Immature natural killer cell (primary cell): Measurements from ENCODE around the gene OXNAD1. TPM values are rescaled to one million over a fixed set of nuclear protein-coding genes. Genes with fewer than 3 reads are reported as not detected.

ENCODE experiments used
- DNase-seq, 3 donors: peaks; one replicate each; pipeline ENCODE4 v3.0.0; 2022; ENCODE audit warnings: mixed read lengths in 1 of 3
- H3K27ac Mint-ChIP-seq, 6 donors: one replicate each; pipeline ENCODE4 v1.8.0; 2020; ENCODE audit warnings: mixed read lengths in 6 of 6, mild to moderate bottlenecking in 5 of 6, inconsistent platforms in 4 of 6, moderate library complexity in 3 of 6
- H3K27me3 Mint-ChIP-seq, 3 donors: one replicate each; pipeline ENCODE4 v1.8.0; 2020 to 2021; ENCODE audit warnings: low read depth in 3 of 3, mild to moderate bottlenecking in 3 of 3, mixed read lengths in 3 of 3, moderate library complexity in 3 of 3, inconsistent platforms in 1 of 3
- H3K36me3 Mint-ChIP-seq, 3 donors: one replicate each; pipeline ENCODE4 v1.8.0; 2020; ENCODE audit warnings: mixed read lengths in 3 of 3, inconsistent platforms in 2 of 3, mild to moderate bottlenecking in 2 of 3
- H3K4me1 Mint-ChIP-seq, 2 donors: one replicate each; pipeline ENCODE4 v1.8.0; 2020; ENCODE audit warnings: inconsistent platforms in 2 of 2, mild to moderate bottlenecking in 2 of 2, mixed read lengths in 2 of 2, moderate library complexity in 1 of 2
- H3K4me3 Mint-ChIP-seq, 5 donors: one replicate each; pipeline ENCODE4 v1.8.0; 2020; ENCODE audit warnings: mild to moderate bottlenecking in 5 of 5, mixed read lengths in 5 of 5, inconsistent platforms in 3 of 5, moderate library complexity in 3 of 5
- H3K9me3 Mint-ChIP-seq, 6 donors: one replicate each; pipeline ENCODE4 v1.8.0; 2020; ENCODE audit warnings: mild to moderate bottlenecking in 6 of 6, mixed read lengths in 6 of 6, inconsistent platforms in 4 of 6, moderate library complexity in 3 of 6
- polyA plus RNA-seq, 3 donors: library from polyadenylated mRNA; unstranded; fragments of 300-500 nt; fragmentation: Illumina TruSeq; gene quantifications; one replicate each; pipeline ENCODE4 v1.2.3, GENCODE V29; 2021

Gene OXNAD1
- polyA plus RNA-seq, 3 donors from 2014 or later = 22.0 to 27.3 (median 23.8) TPM

- no peaks in the 10 kb centered on the region for H3K9me3 Mint-ChIP-seq
- no peak overlapping the region for H3K4me3 Mint-ChIP-seq
- H3K4me1 Mint-ChIP-seq = peaks cover 9 to 54% of the 10 kb centered on the region in 2 donors
- peaks cover 0 to 4% (median 0%) of the 10 kb centered on the region in 3 donors for H3K27me3 Mint-ChIP-seq
- peaks cover 23 to 49% (median 27%) of the 10 kb centered on the region in 3 donors for H3K36me3 Mint-ChIP-seq
- DNase-seq = no peak
- peak overlapping the region; percentile 2 to 51 (median 30) for H3K27ac Mint-ChIP-seq
Observed at GRCh38 chr3:16354291-16354690, 89.3 kb downstream of the OXNAD1 start.

Other genes with a start within 250 kb of the OXNAD1 start
- gene GALNT15, start 90.5 kb upstream of the OXNAD1 start, polyA plus RNA-seq = not detected
- gene DPH3, start 269 bp upstream of the OXNAD1 start, polyA plus RNA-seq = 10 to 100 TPM; 22.3 to 31.8 (median 25.5) TPM
- 100 to 1,000 TPM in 2 of 3 donors, 10 to 100 TPM in 1; 96.5 to 194 (median 109) TPM for gene RFTN1, start 248.5 kb downstream of the OXNAD1 start, polyA plus RNA-seq